Muscle of back (tissue), 13 donors: ENCODE measurements around the gene WASHC2C. TPM values are rescaled to one million over a fixed set of nuclear protein-coding genes. Genes with fewer than 3 reads are reported as not detected.
A peak's percentile ranks its signal among the peaks of the same experiment; 100 is the strongest.
"Not testable (repeated sequence)": the region's sequence is repeated elsewhere in the genome, so short reads cannot be mapped to it uniquely, and the experiment has no call there.

Source experiments
- DNase-seq, 3 donors: peaks; one replicate each; pipeline versions ENCODE4 v3.0.0 to v3.0.0-alpha.2; 2013
- long read RNA-seq, 9 donors: transcript quantifications; one replicate each; lab custom pipeline, GENCODE V29; 2026
- polyA plus RNA-seq, 10 donors: library from polyadenylated mRNA; unstranded; fragments of 120-200 nt; gene quantifications; one replicate each; pipeline ENCODE4 v1.2.1, GENCODE V29; 2013; ENCODE audit not compliant: insufficient read length in 10 of 10

Gene WASHC2C
- 10 to 100 TPM; 18.5 to 44.0 (median 24.7) TPM for polyA plus RNA-seq
- long read RNA-seq, donor 1, partial matches to known transcripts = 13 of 13 reads
- long read RNA-seq, donor 1, other reads (novel, unspliced or antisense) = 0 of 13 reads
- long read RNA-seq, donor 2, partial matches to known transcripts = 6 of 6 reads
- long read RNA-seq, donor 2, other reads (novel, unspliced or antisense) = 0 of 6 reads
- long read RNA-seq, donor 3 = 0 reads
- long read RNA-seq, donor 4, full-length matches to known transcripts = 1 of 1 reads
- long read RNA-seq, donor 4, partial matches to known transcripts = 0 of 1 reads
- long read RNA-seq, donor 4, other reads (novel, unspliced or antisense) = 0 of 1 reads
- long read RNA-seq, donor 5 = 0 reads
- long read RNA-seq, donor 6 = 0 reads
- long read RNA-seq, donor 7, full-length matches to known transcripts = 1 of 9 reads
- long read RNA-seq, donor 7, partial matches to known transcripts = 8 of 9 reads
- long read RNA-seq, donor 7, other reads (novel, unspliced or antisense) = 0 of 9 reads
- long read RNA-seq, donor 8, partial matches to known transcripts = 9 of 9 reads
- long read RNA-seq, donor 8, other reads (novel, unspliced or antisense) = 0 of 9 reads
- long read RNA-seq, donor 9 = 0 reads

- peak; percentile 31 to 90 (median 37) for DNase-seq
Measured at GRCh38 chr10:45726703-45727420, at the start of gene WASHC2C. WASHC2C (plus strand) TSS chr10:45727266; CDS start chr10:45727318, 52 bp downstream.

- DNase-seq = not testable (repeated sequence)
Measured at GRCh38 chr10:45678467-45678866, 48.6 kb upstream of the WASHC2C start.

- DNase-seq = not testable (repeated sequence)
Measured at GRCh38 chr10:45710200-45710796, 16.8 kb upstream of the WASHC2C start.

GRCh38 chr10:45711223-45711622, 15.8 kb upstream of the WASHC2C start:
- DNase-seq = not testable (repeated sequence)

GRCh38 chr10:45717053-45717452, 10.0 kb upstream of the WASHC2C start:
- not testable (repeated sequence) for DNase-seq

GRCh38 chr10:45717642-45718041, 9.4 kb upstream of the WASHC2C start:
- DNase-seq = not testable (repeated sequence)

GRCh38 chr10:45721503-45721902, 5.6 kb upstream of the WASHC2C start:
- not testable (repeated sequence) for DNase-seq

GRCh38 chr10:45723851-45724250, 3.2 kb upstream of the WASHC2C start:
- not testable (repeated sequence) for DNase-seq

GRCh38 chr10:45727421-45727965, 427 bp downstream of the WASHC2C start:
- DNase-seq = not testable (repeated sequence)

GRCh38 chr10:45734449-45734848, 7.4 kb downstream of the WASHC2C start:
- not testable (repeated sequence) for DNase-seq

GRCh38 chr10:45734867-45735266, 7.8 kb downstream of the WASHC2C start:
- peak in 1 of 3 donors; percentile 1 for DNase-seq

- not testable (repeated sequence) for DNase-seq
Measured at GRCh38 chr10:45741559-45741958, 14.5 kb downstream of the WASHC2C start.

GRCh38 chr10:45742014-45742413, 14.9 kb downstream of the WASHC2C start:
- DNase-seq = not testable (repeated sequence)

- not testable (repeated sequence) for DNase-seq
Measured at GRCh38 chr10:45751141-45751540, 24.1 kb downstream of the WASHC2C start.

- DNase-seq = not testable (repeated sequence)
Measured at GRCh38 chr10:45752210-45752609, 25.1 kb downstream of the WASHC2C start.

- not testable (repeated sequence) for DNase-seq
Measured at GRCh38 chr10:45753979-45754495, 27.0 kb downstream of the WASHC2C start.

- not testable (repeated sequence) for DNase-seq
Measured at GRCh38 chr10:45755083-45755482, 28.0 kb downstream of the WASHC2C start.

- not testable (repeated sequence) for DNase-seq
Measured at GRCh38 chr10:45756065-45756464, 29.0 kb downstream of the WASHC2C start.

- not testable (repeated sequence) for DNase-seq
Measured at GRCh38 chr10:45757661-45758396, 30.8 kb downstream of the WASHC2C start.

- DNase-seq = not testable (repeated sequence)
Measured at GRCh38 chr10:45761622-45762021, 34.6 kb downstream of the WASHC2C start.
